Panc1 (cell line): Measurements from ENCODE around the gene KRT78.

Source experiments
- POLR2AphosphoS5 ChIP-seq: IDR thresholded peaks from 2 replicates; pipeline ENCODE4 v1.6.1; 2012; ENCODE audit warnings: mild to moderate bottlenecking, low read depth, low read length, moderate library complexity
- TF ChIP-seq, protein P1 (sequence below): fragments of 450-650 bp; IDR thresholded peaks from 2 replicates; pipeline ENCODE4 v1.5.1; 2017; ENCODE audit warnings: mild to moderate bottlenecking

DNA sequence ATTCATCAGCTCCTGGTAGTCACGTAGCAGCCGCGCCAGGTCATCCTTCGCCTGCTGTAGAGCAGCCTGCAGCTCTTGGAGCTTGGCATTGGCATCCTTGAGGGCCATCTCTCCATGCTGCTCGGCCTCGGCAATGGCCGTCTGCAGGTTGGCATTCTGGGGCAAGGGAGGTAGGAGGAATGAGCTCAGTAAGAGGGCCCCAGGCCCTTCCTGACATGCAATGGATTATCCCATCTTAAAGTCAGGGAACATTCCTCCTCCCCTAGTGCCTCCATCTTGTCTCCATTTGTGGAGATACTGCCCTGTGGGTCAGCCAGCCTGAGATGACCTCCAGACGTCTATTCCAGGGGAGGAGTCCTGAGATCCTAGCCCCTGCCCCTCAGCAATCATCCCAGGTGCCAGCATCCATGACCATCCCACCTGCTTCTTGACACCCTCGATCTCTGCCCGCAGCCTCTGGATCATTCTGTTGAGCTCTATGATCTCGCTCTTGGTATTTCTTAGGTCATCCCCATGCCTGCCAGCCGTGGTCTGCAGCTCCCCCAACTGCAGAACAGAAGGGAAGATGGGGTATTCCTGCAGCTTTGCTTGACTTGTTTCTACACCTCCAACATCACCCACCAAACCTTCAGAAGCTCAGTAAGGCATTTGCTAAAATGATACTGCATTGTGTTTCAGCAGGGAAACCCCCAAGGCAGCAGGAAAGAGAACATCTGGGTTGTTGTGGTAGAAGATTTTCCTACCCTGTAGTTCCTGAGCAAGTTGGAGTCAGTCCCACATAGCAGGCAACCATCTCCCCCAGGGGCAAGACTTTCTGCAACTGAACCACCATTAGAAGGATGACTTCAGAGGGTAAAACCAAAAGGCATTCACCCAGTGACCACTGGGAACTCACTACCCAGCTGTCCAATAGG, 57.3 kb downstream of the KRT78 start:
- TF ChIP-seq, protein P1, sequence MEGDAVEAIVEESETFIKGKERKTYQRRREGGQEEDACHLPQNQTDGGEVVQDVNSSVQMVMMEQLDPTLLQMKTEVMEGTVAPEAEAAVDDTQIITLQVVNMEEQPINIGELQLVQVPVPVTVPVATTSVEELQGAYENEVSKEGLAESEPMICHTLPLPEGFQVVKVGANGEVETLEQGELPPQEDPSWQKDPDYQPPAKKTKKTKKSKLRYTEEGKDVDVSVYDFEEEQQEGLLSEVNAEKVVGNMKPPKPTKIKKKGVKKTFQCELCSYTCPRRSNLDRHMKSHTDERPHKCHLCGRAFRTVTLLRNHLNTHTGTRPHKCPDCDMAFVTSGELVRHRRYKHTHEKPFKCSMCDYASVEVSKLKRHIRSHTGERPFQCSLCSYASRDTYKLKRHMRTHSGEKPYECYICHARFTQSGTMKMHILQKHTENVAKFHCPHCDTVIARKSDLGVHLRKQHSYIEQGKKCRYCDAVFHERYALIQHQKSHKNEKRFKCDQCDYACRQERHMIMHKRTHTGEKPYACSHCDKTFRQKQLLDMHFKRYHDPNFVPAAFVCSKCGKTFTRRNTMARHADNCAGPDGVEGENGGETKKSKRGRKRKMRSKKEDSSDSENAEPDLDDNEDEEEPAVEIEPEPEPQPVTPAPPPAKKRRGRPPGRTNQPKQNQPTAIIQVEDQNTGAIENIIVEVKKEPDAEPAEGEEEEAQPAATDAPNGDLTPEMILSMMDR: no peak
- TF ChIP-seq POLR2AphosphoS5: no peak
